Neural progenitor cell (in vitro differentiated cells): Measurements from ENCODE around the gene KCNH1.

Source experiments
- EZH2phosphoT487 ChIP-seq: fragments of 200-600 bp; sonication (generic); IDR thresholded peaks from 2 replicates; pipeline ENCODE4 v1.6.1; 2017; ENCODE audit warnings: antibody characterized with exemption
- TF ChIP-seq, protein P1 (sequence below): fragments of 200-600 bp; sonication (generic); IDR thresholded peaks from 2 replicates; pipeline ENCODE4 v1.5.1; 2017; ENCODE audit warnings: antibody characterized with exemption, mild to moderate bottlenecking

DNA sequence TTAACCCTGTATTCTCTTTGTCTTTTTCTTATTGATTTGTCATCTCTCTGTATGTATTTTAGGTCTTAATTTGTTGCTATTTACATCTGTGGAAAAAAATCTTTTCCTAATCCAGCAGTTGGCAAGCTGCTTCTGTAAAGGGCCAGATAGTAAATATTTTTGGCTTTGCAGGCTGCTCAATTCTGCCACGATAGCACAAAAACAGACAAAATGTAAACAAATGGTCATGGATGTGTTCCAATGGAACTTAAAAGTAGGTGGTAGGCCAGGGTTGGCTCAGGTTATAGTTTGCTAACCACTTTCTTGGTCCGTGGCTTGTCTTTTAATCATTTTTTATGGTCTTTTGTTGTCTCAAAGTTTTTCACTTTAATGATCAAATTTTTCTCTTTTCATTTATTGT, 433.4 kb downstream of the KCNH1 start:
- TF ChIP-seq, protein P1, sequence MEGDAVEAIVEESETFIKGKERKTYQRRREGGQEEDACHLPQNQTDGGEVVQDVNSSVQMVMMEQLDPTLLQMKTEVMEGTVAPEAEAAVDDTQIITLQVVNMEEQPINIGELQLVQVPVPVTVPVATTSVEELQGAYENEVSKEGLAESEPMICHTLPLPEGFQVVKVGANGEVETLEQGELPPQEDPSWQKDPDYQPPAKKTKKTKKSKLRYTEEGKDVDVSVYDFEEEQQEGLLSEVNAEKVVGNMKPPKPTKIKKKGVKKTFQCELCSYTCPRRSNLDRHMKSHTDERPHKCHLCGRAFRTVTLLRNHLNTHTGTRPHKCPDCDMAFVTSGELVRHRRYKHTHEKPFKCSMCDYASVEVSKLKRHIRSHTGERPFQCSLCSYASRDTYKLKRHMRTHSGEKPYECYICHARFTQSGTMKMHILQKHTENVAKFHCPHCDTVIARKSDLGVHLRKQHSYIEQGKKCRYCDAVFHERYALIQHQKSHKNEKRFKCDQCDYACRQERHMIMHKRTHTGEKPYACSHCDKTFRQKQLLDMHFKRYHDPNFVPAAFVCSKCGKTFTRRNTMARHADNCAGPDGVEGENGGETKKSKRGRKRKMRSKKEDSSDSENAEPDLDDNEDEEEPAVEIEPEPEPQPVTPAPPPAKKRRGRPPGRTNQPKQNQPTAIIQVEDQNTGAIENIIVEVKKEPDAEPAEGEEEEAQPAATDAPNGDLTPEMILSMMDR, result no peak
- TF ChIP-seq EZH2phosphoT487, result no peak
